GM18861 (cell line): ENCODE data around the gene BLTP3A.
"Not testable (repeated sequence)": the region's sequence is repeated elsewhere in the genome, so short reads cannot be mapped to it uniquely, and the experiment has no call there.

ENCODE experiments used
- ATAC-seq: cut with Tn5 transposase; IDR thresholded peaks from one replicate; pipeline ENCODE4 v1.9.1; 2021; ENCODE audit not compliant: unreplicated experiment

BLTP3A gene

GRCh38 chr6:34791701-34792604, at the start of gene BLTP3A:
Gene BLTP3A (plus strand): TSS chr6:34792083. CDS start chr6:34792251, 168 bp downstream.
- peak; percentile 66 for ATAC-seq

- ATAC-seq: no peak
These were observed 49.8 kb upstream of the BLTP3A start for GRCh38 chr6:34742094-34742493.

- ATAC-seq: no peak
These were observed 48.1 kb upstream of the BLTP3A start for GRCh38 chr6:34743625-34744293.

GRCh38 chr6:34744294-34744647, 47.6 kb upstream of the BLTP3A start:
- not testable (repeated sequence) for ATAC-seq

- ATAC-seq: no peak
These were observed 46.4 kb upstream of the BLTP3A start for GRCh38 chr6:34745277-34746103.

GRCh38 chr6:34746104-34746846, 45.6 kb upstream of the BLTP3A start:
- ATAC-seq: no peak

GRCh38 chr6:34748757-34749156, 43.1 kb upstream of the BLTP3A start:
- no peak for ATAC-seq

- ATAC-seq: not testable (repeated sequence)
These were observed 35.4 kb upstream of the BLTP3A start for GRCh38 chr6:34756513-34756856.

GRCh38 chr6:34757687-34758274, 34.1 kb upstream of the BLTP3A start:
- ATAC-seq: no peak

- no peak for ATAC-seq
These were observed 31.8 kb upstream of the BLTP3A start for GRCh38 chr6:34760108-34760507.

GRCh38 chr6:34761681-34762080, 30.2 kb upstream of the BLTP3A start:
- not testable (repeated sequence) for ATAC-seq

GRCh38 chr6:34768148-34768547, 23.7 kb upstream of the BLTP3A start:
- ATAC-seq: no peak

GRCh38 chr6:34771727-34772126, 20.2 kb upstream of the BLTP3A start:
- no peak for ATAC-seq

GRCh38 chr6:34772940-34773339, 18.9 kb upstream of the BLTP3A start:
- no peak for ATAC-seq

- ATAC-seq: no peak
These were observed 18.0 kb upstream of the BLTP3A start for GRCh38 chr6:34773916-34774315.

GRCh38 chr6:34774967-34775366, 16.9 kb upstream of the BLTP3A start:
- ATAC-seq: no peak

- not testable (repeated sequence) for ATAC-seq
These were observed 6.5 kb upstream of the BLTP3A start for GRCh38 chr6:34785375-34785774.

GRCh38 chr6:34787152-34787551, 4.7 kb upstream of the BLTP3A start:
- not testable (repeated sequence) for ATAC-seq

- ATAC-seq: no peak
These were observed 3.8 kb upstream of the BLTP3A start for GRCh38 chr6:34788111-34788510.

GRCh38 chr6:34791164-34791700, 651 bp upstream of the BLTP3A start:
- peak; percentile 21 for ATAC-seq
